Tibial nerve (tissue), 4 donors: Measurements from ENCODE around the gene CCDC57. TPM values are rescaled to one million over a fixed set of nuclear protein-coding genes. Genes with fewer than 3 reads are reported as not detected.
"Not testable (repeated sequence)": the region's sequence is repeated elsewhere in the genome, so short reads cannot be mapped to it uniquely, and the experiment has no call there.

Experiments used
- DNase-seq, 2 donors: peaks; one replicate each; pipeline ENCODE4 v3.0.0-alpha.2; 2019; ENCODE audit warnings: low spot score in 2 of 2
- H3K27ac ChIP-seq, 4 donors: fragments of 200-600 bp; sonication (generic) in 3 of 4; one replicate each; pipeline ENCODE4 v1.5.1; 2017 to 2019; ENCODE audit warnings: mild to moderate bottlenecking in 1 of 4
- H3K27me3 ChIP-seq, 2 donors: fragments of 200-600 bp; sonication (generic) in 1 of 2; one replicate each; pipeline versions ENCODE4 v1.5.1 to v1.6.0; 2017 to 2019
- H3K36me3 ChIP-seq, 3 donors: fragments of 200-600 bp; sonication (generic); one replicate each; pipeline ENCODE4 v1.5.1; 2018 to 2019
- H3K4me1 ChIP-seq, 4 donors: fragments of 200-600 bp; sonication (generic) in 3 of 4; one replicate each; pipeline ENCODE4 v1.5.1; 2017 to 2019
- H3K4me3 ChIP-seq, 4 donors: fragments of 200-600 bp; sonication (generic) in 3 of 4; one replicate each; pipeline ENCODE4 v1.5.1; 2017 to 2019; ENCODE audit warnings: mild to moderate bottlenecking in 1 of 4, moderate library complexity in 1 of 4
- H3K9me3 ChIP-seq, 4 donors: fragments of 200-600 bp; sonication (generic) in 3 of 4; one replicate each; pipeline ENCODE4 v1.5.1; 2017 to 2019
- EP300 ChIP-seq, 2 donors: sonication (generic); formaldehyde crosslinking; IDR thresholded peaks; one replicate each; pipeline ENCODE4 v1.6.1; 2017; ENCODE audit warnings: antibody characterized with exemption in 2 of 2, mild to moderate bottlenecking in 1 of 2
- POLR2A ChIP-seq, 2 donors: fragments of 450-650 bp; IDR thresholded peaks; one replicate each; pipeline ENCODE4 v1.6.1; 2017; ENCODE audit warnings: antibody characterized with exemption in 2 of 2, mild to moderate bottlenecking in 2 of 2, moderate library complexity in 2 of 2
- WGBS, 2 donors: methylation state at CpG; one replicate each; pipeline ENCODE4 v1.1.5; 2018; 5-methylcytosine and 5-hydroxymethylcytosine counted together
- total RNA-seq, 4 donors: library from RNA; depleted of rRNA; stranded (reverse); fragments of >200 nt; gene quantifications; one replicate each; pipeline ENCODE4 v1.1.0, GENCODE V29; 2016
- TF ChIP-seq, protein P1 (sequence below), 5 experiments: fragments of 200-600 bp in 3 of 5; fragments of 450-650 bp in 2 of 5; sonication (generic) in 3 of 5; IDR thresholded peaks; one replicate each; pipeline ENCODE4 v1.5.1; 2016 to 2019; ENCODE audit warnings: antibody characterized with exemption in 5 of 5, mild to moderate bottlenecking in 3 of 5, moderate library complexity in 2 of 5

Gene CCDC57
- total RNA-seq, 4 donors from 2014 or later: 33.5 to 91.2 (median 47.9) TPM

DNA sequence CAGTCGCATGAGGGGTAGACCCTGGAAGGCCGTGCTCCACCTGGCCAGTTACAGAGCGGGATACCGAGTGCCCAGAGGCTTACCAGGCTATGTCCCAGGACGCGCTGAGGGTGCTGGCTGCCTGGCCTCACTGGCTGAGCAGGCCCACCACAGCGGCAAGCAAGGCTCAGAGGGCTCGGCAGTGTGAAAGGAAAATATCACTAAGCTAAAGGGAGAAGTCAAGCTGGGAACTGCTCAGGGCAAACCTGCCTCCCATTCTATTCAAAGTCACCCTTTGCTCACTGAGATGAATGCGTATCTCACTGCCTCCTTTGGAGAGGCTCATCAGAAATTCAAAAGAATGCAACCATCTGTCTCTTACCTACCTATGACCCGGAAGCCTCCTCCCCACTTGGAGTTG, 37.4 kb downstream of the CCDC57 start:
- no peaks in the 10 kb centered on the region for H3K27me3 ChIP-seq
- H3K36me3 ChIP-seq: peaks cover 0 to 92% (median 0%) of the 10 kb centered on the region in 3 donors
- no peak for TF ChIP-seq EP300 (IDR thresholded peaks at IDR 0.05)
- no peak for TF ChIP-seq POLR2A (IDR thresholded peaks at IDR 0.05)
- TF ChIP-seq, protein P1, sequence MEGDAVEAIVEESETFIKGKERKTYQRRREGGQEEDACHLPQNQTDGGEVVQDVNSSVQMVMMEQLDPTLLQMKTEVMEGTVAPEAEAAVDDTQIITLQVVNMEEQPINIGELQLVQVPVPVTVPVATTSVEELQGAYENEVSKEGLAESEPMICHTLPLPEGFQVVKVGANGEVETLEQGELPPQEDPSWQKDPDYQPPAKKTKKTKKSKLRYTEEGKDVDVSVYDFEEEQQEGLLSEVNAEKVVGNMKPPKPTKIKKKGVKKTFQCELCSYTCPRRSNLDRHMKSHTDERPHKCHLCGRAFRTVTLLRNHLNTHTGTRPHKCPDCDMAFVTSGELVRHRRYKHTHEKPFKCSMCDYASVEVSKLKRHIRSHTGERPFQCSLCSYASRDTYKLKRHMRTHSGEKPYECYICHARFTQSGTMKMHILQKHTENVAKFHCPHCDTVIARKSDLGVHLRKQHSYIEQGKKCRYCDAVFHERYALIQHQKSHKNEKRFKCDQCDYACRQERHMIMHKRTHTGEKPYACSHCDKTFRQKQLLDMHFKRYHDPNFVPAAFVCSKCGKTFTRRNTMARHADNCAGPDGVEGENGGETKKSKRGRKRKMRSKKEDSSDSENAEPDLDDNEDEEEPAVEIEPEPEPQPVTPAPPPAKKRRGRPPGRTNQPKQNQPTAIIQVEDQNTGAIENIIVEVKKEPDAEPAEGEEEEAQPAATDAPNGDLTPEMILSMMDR (IDR thresholded peaks at IDR 0.05): no peak
- DNase-seq: no peak
- WGBS, 2 donors: 75 to 81% methylated on average over 10 of the region's 10 CpGs
- no peaks in the 10 kb centered on the region for H3K9me3 ChIP-seq
- H3K27ac ChIP-seq: no peak overlapping the region
- H3K4me1 ChIP-seq: no peaks in the 10 kb centered on the region
- H3K4me3 ChIP-seq: no peak overlapping the region

DNA sequence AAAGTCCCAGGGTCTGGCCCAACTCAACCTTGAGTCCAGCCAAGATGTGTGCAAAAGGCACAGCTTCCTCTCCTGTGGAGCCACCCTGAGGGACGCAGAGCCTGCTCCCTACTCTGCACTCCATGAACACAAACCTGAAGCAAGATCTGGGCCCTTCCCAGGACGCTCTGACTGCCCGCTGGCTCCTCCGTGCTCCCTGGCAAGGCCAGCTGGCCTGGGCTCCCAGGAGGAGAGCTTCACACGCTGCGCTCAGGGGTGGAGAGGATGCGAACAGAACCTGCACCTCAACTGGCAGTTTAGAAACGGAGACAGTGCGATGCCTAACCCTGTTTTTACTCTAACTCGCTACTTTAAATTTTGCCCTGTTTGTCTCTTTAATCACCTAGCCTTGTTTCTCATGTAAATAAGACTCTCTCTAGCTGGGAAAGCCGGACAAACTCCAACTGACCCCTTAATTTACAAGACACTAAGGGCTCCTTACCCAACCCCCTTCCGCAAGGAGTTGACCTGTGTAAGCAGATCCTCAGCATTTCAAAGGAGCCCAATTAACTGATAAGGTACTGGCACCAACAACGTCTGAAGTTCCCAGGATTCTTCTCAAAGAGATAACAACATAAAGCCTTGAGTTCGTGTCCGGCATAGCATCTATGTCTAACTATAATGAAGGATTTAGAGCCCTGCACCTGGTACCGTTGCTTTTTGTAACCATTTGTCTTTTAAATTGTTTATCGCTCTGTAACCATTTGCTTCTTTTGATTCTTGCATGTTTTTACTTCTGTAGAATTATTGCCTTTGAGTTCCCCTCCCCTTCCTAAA, 38.4 kb downstream of the CCDC57 start:
- not testable (repeated sequence) for H3K27ac ChIP-seq, H3K9me3 ChIP-seq, DNase-seq, H3K4me3 ChIP-seq, H3K4me1 ChIP-seq, H3K27me3 ChIP-seq
- H3K36me3 ChIP-seq: peaks cover 0 to 92% (median 0%) of the 10 kb centered on the region in 3 donors
- WGBS, 2 donors: 74% methylated on average over 17 of the region's 17 CpGs

DNA sequence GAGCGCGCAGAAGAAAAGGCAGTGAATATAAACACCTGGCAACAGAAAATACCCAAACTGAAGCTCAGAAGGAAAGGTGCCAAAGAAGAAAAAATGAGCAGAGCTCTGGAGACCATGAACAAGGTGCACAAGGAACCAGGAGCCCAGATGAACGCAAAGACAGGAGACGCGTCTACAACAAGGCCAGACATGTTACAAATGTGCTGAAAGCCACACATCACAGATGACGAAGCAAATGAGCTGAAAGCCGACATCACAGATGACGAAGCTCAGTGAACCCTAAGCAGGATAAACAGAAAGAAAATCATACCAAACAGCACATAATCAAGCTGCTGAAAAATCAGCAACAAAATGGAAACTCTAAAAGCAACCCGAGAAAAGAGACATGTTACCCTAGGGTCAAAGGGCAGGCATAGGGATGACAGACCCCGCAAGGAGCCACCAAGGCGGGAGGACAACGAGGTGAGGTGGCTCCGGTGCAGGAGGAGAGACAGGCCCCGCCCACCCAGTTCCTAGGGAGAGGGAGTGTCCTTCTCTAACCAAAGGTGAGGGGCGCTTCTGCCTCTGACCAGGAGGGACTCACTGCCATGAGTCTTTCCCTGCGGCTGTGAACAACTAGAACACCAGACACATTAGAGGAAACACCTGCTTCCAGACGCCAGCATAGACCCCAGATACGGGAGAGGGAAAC, 39.1 kb downstream of the CCDC57 start:
- TF ChIP-seq EP300 (IDR thresholded peaks at IDR 0.05): no peak
- TF ChIP-seq, protein P1 (IDR thresholded peaks at IDR 0.05): no peak
- TF ChIP-seq POLR2A (IDR thresholded peaks at IDR 0.05): no peak
- H3K27ac ChIP-seq: no peak overlapping the region
- DNase-seq: no peak
- WGBS, 2 donors: 77 to 82% methylated on average over 18 of the region's 18 CpGs
- no peaks in the 10 kb centered on the region for H3K4me1 ChIP-seq
- H3K4me3 ChIP-seq: no peak overlapping the region
- no peaks in the 10 kb centered on the region for H3K9me3 ChIP-seq
- no peaks in the 10 kb centered on the region for H3K27me3 ChIP-seq
- peaks cover 0 to 89% (median 0%) of the 10 kb centered on the region in 3 donors for H3K36me3 ChIP-seq

DNA sequence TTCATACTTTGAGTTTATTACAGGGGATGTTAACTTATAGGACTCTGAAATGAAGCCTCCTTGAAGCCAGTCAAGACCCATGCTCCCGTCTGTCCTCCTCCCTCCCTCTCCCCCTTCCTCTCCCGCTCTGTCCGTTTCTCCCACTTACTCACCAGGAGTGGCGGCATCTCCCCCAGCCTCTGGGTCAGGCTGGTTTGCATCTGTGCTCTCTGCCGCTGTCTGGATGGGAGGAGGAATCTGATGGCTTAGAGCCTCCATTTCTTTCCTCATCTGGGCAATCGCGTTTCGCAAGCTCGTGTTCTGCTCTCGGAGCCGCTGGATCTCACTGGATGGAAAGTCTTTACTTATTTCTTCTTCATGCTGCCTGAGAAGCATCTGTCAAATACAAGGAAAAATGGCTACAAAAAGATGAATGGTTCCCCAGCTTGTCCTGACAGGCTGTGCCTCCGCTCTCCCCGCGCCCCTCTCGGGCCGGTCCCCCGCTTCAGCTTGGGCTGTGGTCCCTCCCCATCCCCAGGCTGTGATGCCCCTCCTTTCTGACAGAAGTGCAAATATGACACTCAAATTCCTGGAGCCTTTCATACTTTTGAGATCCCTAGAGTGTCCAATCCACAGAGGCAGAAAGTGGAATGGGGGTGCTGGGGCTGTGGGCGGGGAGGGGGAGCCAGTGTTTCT, 40.0 kb downstream of the CCDC57 start:
- Histone ChIP-seq H3K27me3 (no peaks in the 10 kb centered on the region), H3K4me3 (no peak overlapping the region), H3K9me3 (no peaks in the 10 kb centered on the region), H3K36me3 (peaks cover 0 to 87% (median 0%) of the 10 kb centered on the region in 3 donors), H3K27ac (no peak overlapping the region), H3K4me1 (no peaks in the 10 kb centered on the region)
- DNase-seq: no peak
- 90 to 91% methylated on average over 18 of the region's 18 CpGs for WGBS, 2 donors
- TF ChIP-seq POLR2A (IDR thresholded peaks at IDR 0.05) (no peak), EP300 (IDR thresholded peaks at IDR 0.05) (no peak)
- TF ChIP-seq, protein P1 (IDR thresholded peaks at IDR 0.05): no peak

DNA sequence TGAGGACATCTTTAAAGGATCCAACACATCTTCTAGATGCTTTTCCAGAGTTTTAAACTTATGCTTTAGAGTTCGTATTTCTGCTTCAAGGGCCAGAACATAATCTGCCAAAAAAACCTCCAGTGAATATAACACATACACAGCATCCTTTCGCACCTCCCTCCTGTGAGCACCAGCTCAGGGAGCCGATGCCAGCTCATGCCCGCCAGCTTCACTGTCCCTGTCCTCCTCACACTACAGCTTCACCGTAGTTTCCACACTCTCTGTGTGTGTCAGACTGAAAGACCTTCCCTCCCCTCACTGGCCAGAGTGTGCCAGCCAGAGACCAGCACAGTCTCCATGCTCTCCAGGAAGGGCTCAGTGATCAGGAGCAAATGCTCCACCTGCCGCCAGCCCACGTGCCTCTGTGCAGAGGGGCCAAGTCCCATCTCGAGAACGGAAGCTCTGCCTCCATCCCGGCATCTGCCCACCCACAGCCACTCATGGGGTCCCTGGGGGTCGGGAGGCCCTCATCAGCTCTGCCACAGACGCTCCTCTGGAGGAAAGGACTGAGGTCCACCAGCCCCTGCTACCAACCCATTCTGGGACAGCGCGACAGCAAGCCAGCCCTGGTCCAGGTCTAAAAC, 40.8 kb downstream of the CCDC57 start:
- peaks cover 0 to 86% (median 0%) of the 10 kb centered on the region in 3 donors for H3K36me3 ChIP-seq
- WGBS, 2 donors: 86 to 92% methylated on average over 14 of the region's 14 CpGs
- no peak overlapping the region for H3K27ac ChIP-seq
- no peak for DNase-seq
- TF ChIP-seq POLR2A (IDR thresholded peaks at IDR 0.05) (no peak), EP300 (IDR thresholded peaks at IDR 0.05) (no peak)
- TF ChIP-seq, protein P1 (IDR thresholded peaks at IDR 0.05): no peak
- no peaks in the 10 kb centered on the region for H3K9me3 ChIP-seq
- H3K4me1 ChIP-seq: no peaks in the 10 kb centered on the region
- H3K4me3 ChIP-seq: no peak overlapping the region
- no peaks in the 10 kb centered on the region for H3K27me3 ChIP-seq
